ENCODE measurements around the gene SLF1.

GRCh38 chr5:94661086-94661485 lies 42.6 kb downstream of the SLF1 start:
- TF ChIP-seq REST (IDR thresholded peaks at IDR 0.05; ENCODE audit: low read depth, low read length): no peak
- TF ChIP-seq CHD2 (IDR thresholded peaks at IDR 0.05; ENCODE audit: low read length, partially characterized antibody): no peak
- no peak for TF ChIP-seq MAX (IDR thresholded peaks at IDR 0.05; ENCODE audit: low read depth)
- TF ChIP-seq CTCF (IDR thresholded peaks at IDR 0.05): no peak
- no peak for TF ChIP-seq FOXM1 (IDR thresholded peaks at IDR 0.05; ENCODE audit: low read depth)
- no peak for TF ChIP-seq RXRA (IDR thresholded peaks at IDR 0.05; ENCODE audit: borderline replicate concordance, low read depth)
- TF ChIP-seq USF2 (IDR thresholded peaks at IDR 0.05; ENCODE audit: borderline replicate concordance, low read depth, low read length): no peak
- TF ChIP-seq RAD21 (IDR thresholded peaks at IDR 0.05; ENCODE audit: low read length): no peak
- TF ChIP-seq SMC3 (IDR thresholded peaks at IDR 0.05; ENCODE audit: low read depth, low read length): no peak
- TF ChIP-seq YY1 (IDR thresholded peaks at IDR 0.05; ENCODE audit: low read depth): no peak
- no peak for TF ChIP-seq NFIC (IDR thresholded peaks at IDR 0.05; ENCODE audit: borderline replicate concordance)
- no peak for TF ChIP-seq POLR2AphosphoS5 (IDR thresholded peaks at IDR 0.05; ENCODE audit: low read depth, low read length)
- TF ChIP-seq ELF1 (IDR thresholded peaks at IDR 0.05): no peak
- TF ChIP-seq TEAD4 (IDR thresholded peaks at IDR 0.05; ENCODE audit: borderline replicate concordance, insufficient read depth): no peak

Data from SK-N-SH (cell line).